Measurements from ENCODE around the gene AGO4. TPM values are rescaled to one million over a fixed set of nuclear protein-coding genes. Genes with fewer than 3 reads are reported as not detected.

The AGO4 gene
- total and polyA plus RNA-seq, 2 of the 8 experiments (the other 6 are each of a cell fraction or from before 2014, with no cell fraction given) = 5.5 to 7.7 TPM

DNA sequence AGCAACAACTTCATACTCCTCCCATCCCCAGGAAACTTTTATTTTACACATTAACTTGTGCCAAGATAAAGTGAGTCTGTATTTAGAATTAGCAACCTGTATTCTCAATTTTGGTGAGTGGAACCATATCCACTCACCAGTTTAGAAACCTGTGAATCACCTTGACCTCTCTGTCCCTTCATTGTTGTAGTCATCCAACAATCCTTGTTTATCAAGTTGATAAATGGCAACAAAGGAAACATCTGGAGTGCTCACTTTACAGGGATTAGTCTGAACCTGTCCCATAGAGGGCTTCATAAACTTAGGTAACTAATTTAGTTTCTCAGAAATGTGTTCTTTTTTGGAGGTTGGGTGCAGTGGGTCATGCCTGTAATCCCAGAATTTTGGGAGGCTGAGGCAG lies 34.1 kb upstream of the AGO4 start:
- no peak overlapping the region for H2BK5ac ChIP-seq (ENCODE audit: low read depth, low read length)
- H3K18ac ChIP-seq (ENCODE audit: extremely low read depth, low read length) = no peak overlapping the region
- FAIRE-seq = no peak
- no peaks in the 10 kb centered on the region for H3K23me2 ChIP-seq (ENCODE audit: low read depth, low read length)
- H3K56ac ChIP-seq (replicated peaks; ENCODE audit: insufficient read length, low read depth, low read length) = no peak overlapping the region
- H4K91ac ChIP-seq (replicated peaks; ENCODE audit: insufficient read length, low read length) = no peak overlapping the region
- H3K9ac ChIP-seq (replicated peaks in 1 of 4; ENCODE audit: extremely low read depth in 1 of 4, low read depth in 3 of 4, low read length in 3 of 4) = no peak overlapping the region
- no peaks in the 10 kb centered on the region for H4K20me1 ChIP-seq (replicated peaks in 1 of 2; ENCODE audit: control insufficient read depth in 1 of 2, insufficient read depth in 2 of 2, low read length in 2 of 2)
- no peak overlapping the region for H2BK20ac ChIP-seq (ENCODE audit: low read length)
- H3K27me3 ChIP-seq (replicated peaks in 1 of 4; ENCODE audit: control insufficient read depth in 3 of 4, extremely low read depth in 1 of 4, insufficient read depth in 3 of 4, low read length in 3 of 4) = no peaks in the 10 kb centered on the region
- no peaks in the 10 kb centered on the region for H3K79me1 ChIP-seq (ENCODE audit: low read depth, low read length)
- POLR2A ChIA-PET (ENCODE audit: partially characterized antibody) = no interaction called here
- CTCF ChIA-PET (ENCODE audit: partially characterized antibody) = interaction anchor here (0.6 to 2.4 kb wide), 5 partner anchors 12 to 476 kb away, joined by 3 to 7 read pairs (median 3); no protein-coding TSS in a partner anchor
- no peak overlapping the region for H4K8ac ChIP-seq (ENCODE audit: extremely low read depth, insufficient read depth, low read length)
- no peak overlapping the region for H3K4me2 ChIP-seq (ENCODE audit: insufficient read depth in 1 of 2, low read depth in 2 of 2, low read length in 2 of 2)
- H3K4me1 ChIP-seq (replicated peaks in 1 of 4; ENCODE audit: control insufficient read depth in 3 of 4, insufficient read depth in 4 of 4, low read length in 3 of 4) = no peaks in the 10 kb centered on the region; a peak in 1 of 7 replicates
- H2AK5ac ChIP-seq (ENCODE audit: low read depth, low read length) = no peak overlapping the region
- no peak overlapping the region for H2BK12ac ChIP-seq (ENCODE audit: low read depth, low read length)
- H3K79me2 ChIP-seq (ENCODE audit: control insufficient read depth in 1 of 2, insufficient read depth in 2 of 2, low read length in 2 of 2) = peaks cover 0 to 3% of the 10 kb centered on the region in 2 experiments; a peak in 2 of 4 replicates
- no peak overlapping the region for H3K23ac ChIP-seq (ENCODE audit: insufficient read length)
- TF ChIP-seq CTBP2 (IDR thresholded peaks at IDR 0.05; ENCODE audit: borderline replicate concordance, insufficient read depth, insufficient read length, low read length) = no peak
- TF ChIP-seq POLR2AphosphoS5 (IDR thresholded peaks at IDR 0.05; ENCODE audit: low read depth, low read length) = no peak
- TF ChIP-seq RXRA (IDR thresholded peaks at IDR 0.05; ENCODE audit: insufficient read depth, low read depth, low read length) = no peak
- TF ChIP-seq RNF2 (IDR thresholded peaks at IDR 0.05; ENCODE audit: borderline replicate concordance, low read depth, low read length, missing control alignments, poor library complexity, severe bottlenecking) = no peak
- no peak for TF ChIP-seq CREB1 (IDR thresholded peaks at IDR 0.05)
- TF ChIP-seq BCL11A (IDR thresholded peaks at IDR 0.05; ENCODE audit: low read depth in 2 of 2, low read length in 2 of 2) = no peak
- no peak for TF ChIP-seq SP4 (IDR thresholded peaks at IDR 0.05; ENCODE audit: low read length)
- no peak for TF ChIP-seq MAFK (IDR thresholded peaks at IDR 0.05; ENCODE audit: low read depth, low read length)
- TF ChIP-seq SAP30 (IDR thresholded peaks at IDR 0.05; ENCODE audit: insufficient read depth, insufficient replicate concordance, low read length) = no peak
- TF ChIP-seq YY1 (IDR thresholded peaks at IDR 0.05; ENCODE audit: low read depth, low read length) = no peak
- no peak for TF ChIP-seq POLR2A (IDR thresholded peaks at IDR 0.05; ENCODE audit: control extremely low read depth in 1 of 2, low read depth in 2 of 2, low read length in 2 of 2)
- no peak for TF ChIP-seq CHD1 (IDR thresholded peaks at IDR 0.05; ENCODE audit: low read depth, low read length)
- TF ChIP-seq EP300 (IDR thresholded peaks at IDR 0.05; ENCODE audit: borderline replicate concordance in 1 of 2, low read depth in 2 of 2, low read length in 2 of 2) = no peak
- TF ChIP-seq CEBPB (IDR thresholded peaks at IDR 0.05; ENCODE audit: low read depth, low read length) = no peak
- no peak for TF ChIP-seq KDM4A (IDR thresholded peaks at IDR 0.05; ENCODE audit: low read depth, low read length, severe bottlenecking)
- no peaks in the 10 kb centered on the region for H3K36me3 ChIP-seq (ENCODE audit: control insufficient read depth in 2 of 4, insufficient read depth in 4 of 4, low read length in 3 of 4)
- H3K4ac ChIP-seq (replicated peaks; ENCODE audit: insufficient read length, low read depth, low read length) = no peak overlapping the region
- DNase-seq (ENCODE audit: low read depth in 1 of 2, low spot score in 2 of 2) = no peak
- H3K14ac ChIP-seq (ENCODE audit: insufficient read length) = no peak overlapping the region
- no peak overlapping the region for H2BK15ac ChIP-seq (ENCODE audit: low read length)
- no peaks in the 10 kb centered on the region for H3K9me3 ChIP-seq (ENCODE audit: insufficient read depth in 2 of 2, low read depth in 1 of 2, low read length in 1 of 2)
- no peak overlapping the region for H2AFZ ChIP-seq (ENCODE audit: low read length)
- H3K27ac ChIP-seq (ENCODE audit: low read depth, low read length) = no peak overlapping the region
- no peak overlapping the region for H4K5ac ChIP-seq (ENCODE audit: insufficient read length, low read depth, low read length)
- H2BK120ac ChIP-seq (replicated peaks; ENCODE audit: low read depth, low read length) = no peak overlapping the region
- H3K4me3 ChIP-seq (ENCODE audit: extremely low read depth in 1 of 4, insufficient read depth in 2 of 4, low read depth in 3 of 4, low read length in 4 of 4) = no peak overlapping the region

Measured in H1 (cell line).